GM23338 (cell line): ENCODE data around the gene FAM162A. TPM values are rescaled to one million over a fixed set of nuclear protein-coding genes. Genes with fewer than 3 reads are reported as not detected.

Experiments
- ATAC-seq: fragments of 200-7000 bp; cut with Tn5 transposase; 3 replicates; pipeline ENCODE4 v1.9.1; 2020
- DNase-seq: peaks from one replicate; pipeline ENCODE4 v3.0.0-alpha.2; 2015; ENCODE audit warnings: low spot score
- H2AFZ ChIP-seq: fragments of 200-600 bp; sonication (generic); 2 replicates; pipeline ENCODE4 v1.8.0; 2016; ENCODE audit warnings: antibody characterized with exemption, mild to moderate bottlenecking, moderate library complexity
- H3F3A ChIP-seq: fragments of 200-600 bp; sonication (generic); replicated peaks from 2 replicates; pipeline ENCODE4 v1.8.0; 2017; ENCODE audit warnings: antibody characterized with exemption, mixed run types, low read depth
- H3K27ac ChIP-seq: fragments of 200-600 bp; sonication (generic); 2 replicates; pipeline ENCODE4 v1.6.1; 2016; ENCODE audit warnings: low read depth
- H3K27me3 ChIP-seq: fragments of 200-600 bp; sonication (generic); 2 replicates; pipeline ENCODE4 v1.8.0; 2016; ENCODE audit warnings: mild to moderate bottlenecking, mixed run types, moderate library complexity; ENCODE audit not compliant: insufficient read depth
- H3K36me3 ChIP-seq: fragments of 200-600 bp; sonication (generic); 2 replicates; pipeline ENCODE4 v1.8.0; 2016; ENCODE audit warnings: mild to moderate bottlenecking; ENCODE audit not compliant: insufficient read depth
- H3K4me1 ChIP-seq: fragments of 200-600 bp; sonication (generic); 2 replicates; pipeline ENCODE4 v1.8.0; 2016; ENCODE audit warnings: mild to moderate bottlenecking, moderate library complexity; ENCODE audit not compliant: insufficient read depth
- H3K4me2 ChIP-seq: fragments of 200-600 bp; sonication (generic); 2 replicates; pipeline ENCODE4 v1.7.1; 2017; ENCODE audit warnings: mixed run types
- H3K4me3 ChIP-seq: fragments of 200-600 bp; sonication (generic); 2 replicates; pipeline ENCODE4 v1.6.1; 2016; ENCODE audit warnings: mixed run types
- H3K79me2 ChIP-seq: fragments of 200-600 bp; sonication (generic); replicated peaks from 2 replicates; pipeline ENCODE4 v1.8.0; 2017; ENCODE audit warnings: mild to moderate bottlenecking; ENCODE audit not compliant: insufficient read depth
- H3K9me2 ChIP-seq: fragments of 200-600 bp; sonication (generic); 2 replicates; pipeline ENCODE4 v1.8.0; 2017; ENCODE audit not compliant: insufficient read depth
- H4K20me1 ChIP-seq: fragments of 200-600 bp; sonication (generic); replicated peaks from 2 replicates; pipeline ENCODE4 v1.8.0; 2017; ENCODE audit warnings: mild to moderate bottlenecking; ENCODE audit not compliant: insufficient read depth
- H3K27ac Mint-ChIP-seq: 2 replicates; pipeline ENCODE4 v1.8.0; 2020; ENCODE audit warnings: inconsistent platforms, mild to moderate bottlenecking, moderate library complexity, mixed read lengths
- H3K27me3 Mint-ChIP-seq: 3 replicates; pipeline ENCODE4 v1.8.0; 2022; ENCODE audit warnings: low read depth, mild to moderate bottlenecking, moderate library complexity, mixed read lengths, inconsistent platforms; ENCODE audit not compliant: insufficient read depth, poor library complexity
- H3K36me3 Mint-ChIP-seq: 3 replicates; pipeline ENCODE4 v1.8.0; 2021; ENCODE audit warnings: low read depth, mild to moderate bottlenecking, inconsistent platforms, moderate library complexity, mixed read lengths
- H3K4me1 Mint-ChIP-seq: 3 replicates; pipeline ENCODE4 v1.8.0; 2020; ENCODE audit warnings: mild to moderate bottlenecking, inconsistent platforms, mixed read lengths
- H3K4me3 Mint-ChIP-seq: 3 replicates; pipeline ENCODE4 v1.8.0; 2021; ENCODE audit warnings: moderate library complexity, mild to moderate bottlenecking, inconsistent platforms, mixed read lengths
- H3K9me3 Mint-ChIP-seq: 3 replicates; pipeline ENCODE4 v1.8.0; 2020; ENCODE audit warnings: moderate library complexity, mild to moderate bottlenecking, inconsistent platforms, mixed read lengths
- CREB1 ChIP-seq: fragments of 250-450 bp; sonication (Bioruptor Pico); IDR thresholded peaks from 2 replicates; pipeline ENCODE4 v1.5.0; 2020; ENCODE audit warnings: low read depth, mild to moderate bottlenecking, moderate library complexity
- EZH2 ChIP-seq: fragments of 200-600 bp; sonication (generic); IDR thresholded peaks from one replicate; pipeline ENCODE4 v1.8.0; 2017; ENCODE audit warnings: antibody characterized with exemption, mild to moderate bottlenecking, low read depth; ENCODE audit not compliant: unreplicated experiment
- EZH2phosphoT487 ChIP-seq: fragments of 200-600 bp; sonication (generic); IDR thresholded peaks from one replicate; pipeline ENCODE4 v1.8.1; 2018; ENCODE audit warnings: antibody characterized with exemption; ENCODE audit not compliant: unreplicated experiment
- JUNB ChIP-seq: IDR thresholded peaks from one replicate; pipeline ENCODE4 v1.6.1; 2016; ENCODE audit warnings: antibody characterized with exemption; ENCODE audit not compliant: unreplicated experiment
- NANOG ChIP-seq: IDR thresholded peaks from 2 replicates; pipeline ENCODE4 v1.6.1; 2016; ENCODE audit warnings: antibody characterized with exemption, borderline replicate concordance
- POLR2AphosphoS5 ChIP-seq: IDR thresholded peaks from 2 replicates; pipeline ENCODE4 v1.6.1; 2016; ENCODE audit warnings: antibody characterized with exemption, low read depth
- STAT1 ChIP-seq: IDR thresholded peaks from one replicate; pipeline ENCODE4 v1.6.1; 2016; ENCODE audit warnings: antibody characterized with exemption; ENCODE audit not compliant: unreplicated experiment
- ZNF114 ChIP-seq: fragments of 250-450 bp; sonication (Bioruptor Pico); IDR thresholded peaks from 2 replicates; pipeline ENCODE4 v1.5.0; 2020; ENCODE audit warnings: mild to moderate bottlenecking, moderate library complexity
- ZNF331 ChIP-seq: fragments of 250-450 bp; sonication (Bioruptor Pico); IDR thresholded peaks from 2 replicates; pipeline ENCODE4 v1.5.0; 2020; ENCODE audit warnings: low read depth, mild to moderate bottlenecking, moderate library complexity
- polyA plus RNA-seq: library from polyadenylated mRNA; unstranded; fragments of >200 nt; fragmentation: Nextera tagmentation; extraction: Ambion mirVana; gene quantifications from 2 replicates; pipeline ENCODE4 v1.2.1, GENCODE V29; 2016
- total RNA-seq: library from RNA; depleted of rRNA; stranded (reverse); fragments of >200 nt; shearing (Covaris generic); gene quantifications from 2 replicates; pipeline ENCODE4 v1.2.3, GENCODE V29; 2014
- TF ChIP-seq, protein P1 (sequence below): fragments of 250-450 bp; sonication (Bioruptor Pico); IDR thresholded peaks from 2 replicates; pipeline ENCODE4 v1.5.0; 2020; ENCODE audit warnings: mild to moderate bottlenecking, moderate library complexity
- TF ChIP-seq, protein P2 (sequence below): IDR thresholded peaks from 2 replicates; pipeline ENCODE4 v1.6.1; 2016; ENCODE audit warnings: antibody characterized with exemption
- TF ChIP-seq, protein P3 (sequence below), 2 experiments: fragments of 200-600 bp in 1 of 2; sonication (generic) in 1 of 2; conservative IDR thresholded peaks; 2 replicates each; pipeline versions ENCODE4 v1.5.1 to v1.6.1; 2016 to 2017; ENCODE audit warnings: antibody characterized with exemption in 2 of 2, low read depth in 2 of 2, mild to moderate bottlenecking in 2 of 2, moderate library complexity in 1 of 2
- TF ChIP-seq, protein P4 (sequence below): IDR thresholded peaks from one replicate; pipeline ENCODE4 v1.6.1; 2018; ENCODE audit warnings: antibody characterized with exemption; ENCODE audit not compliant: unreplicated experiment

Gene FAM162A
- total and polyA plus RNA-seq, 2 experiments from 2014 or later: 35.9 to 234 TPM

DNA sequence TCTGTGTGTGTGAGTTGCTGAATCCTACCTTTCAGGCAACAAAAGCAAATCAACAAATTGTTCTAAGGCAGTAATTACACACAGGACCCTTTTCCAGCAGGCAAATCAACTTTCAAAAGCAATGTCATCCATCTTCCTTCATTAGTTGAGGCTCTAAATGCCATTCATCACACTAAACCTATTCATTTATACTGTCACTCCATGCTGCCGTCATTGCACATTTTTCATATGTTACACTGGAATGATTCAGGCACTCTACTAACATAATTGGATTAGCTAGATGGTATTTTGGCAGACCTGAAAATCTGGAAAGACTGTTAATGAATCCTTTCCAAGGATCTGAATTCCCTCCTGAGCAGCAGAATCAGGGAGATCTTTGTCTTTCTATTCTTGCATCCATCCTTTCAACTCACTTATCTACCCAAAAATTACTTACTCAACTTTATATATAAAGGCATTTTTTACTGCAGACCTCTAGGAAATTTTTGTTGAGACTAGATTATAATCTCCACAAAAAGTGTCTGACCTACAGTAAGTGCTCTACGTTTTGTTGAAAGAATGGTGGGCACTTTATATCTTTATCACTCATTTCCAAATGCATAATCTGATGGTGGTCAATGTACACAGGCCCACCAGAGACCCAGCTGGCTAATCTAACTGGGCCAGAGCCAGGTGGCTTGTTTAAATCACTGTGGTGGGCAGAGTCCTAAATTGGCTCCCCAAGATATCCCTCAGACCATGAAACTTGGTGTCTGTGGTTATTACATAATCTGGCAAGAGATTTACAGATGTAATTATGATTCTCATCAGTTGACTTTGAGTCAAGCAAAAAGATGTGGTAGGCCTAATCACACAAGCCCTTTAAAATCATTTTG, 25.9 kb upstream of the FAM162A start:
- H4K20me1 ChIP-seq: no peaks in the 10 kb centered on the region
- H3K27me3 ChIP-seq: no peaks in the 10 kb centered on the region
- no peaks in the 10 kb centered on the region for H3K9me2 ChIP-seq
- peaks cover 3% of the 10 kb centered on the region; the same call in 1 of the 2 replicates for H3K36me3 ChIP-seq
- no peak overlapping the region for H3K4me2 ChIP-seq
- Mint-ChIP-seq H3K4me1 (peaks cover under 1% of the 10 kb centered on the region; the same call in 2 of the 3 replicates), H3K27me3 (peaks cover 5% of the 10 kb centered on the region), H3K36me3 (peaks cover 25% of the 10 kb centered on the region), H3K9me3 (no peaks in the 10 kb centered on the region), H3K27ac (peak overlapping the region; percentile 39; the same call in 1 of the 2 replicates), H3K4me3 (no peak overlapping the region)
- TF ChIP-seq ZNF114 (CRISPR knock-in tag) (no peak), STAT1 (no peak), JUNB (no peak), CREB1 (no peak), POLR2AphosphoS5 (no peak), ZNF331 (CRISPR knock-in tag) (no peak), NANOG (no peak), EZH2 (no peak), EZH2phosphoT487 (no peak)
- TF ChIP-seq, protein P1, sequence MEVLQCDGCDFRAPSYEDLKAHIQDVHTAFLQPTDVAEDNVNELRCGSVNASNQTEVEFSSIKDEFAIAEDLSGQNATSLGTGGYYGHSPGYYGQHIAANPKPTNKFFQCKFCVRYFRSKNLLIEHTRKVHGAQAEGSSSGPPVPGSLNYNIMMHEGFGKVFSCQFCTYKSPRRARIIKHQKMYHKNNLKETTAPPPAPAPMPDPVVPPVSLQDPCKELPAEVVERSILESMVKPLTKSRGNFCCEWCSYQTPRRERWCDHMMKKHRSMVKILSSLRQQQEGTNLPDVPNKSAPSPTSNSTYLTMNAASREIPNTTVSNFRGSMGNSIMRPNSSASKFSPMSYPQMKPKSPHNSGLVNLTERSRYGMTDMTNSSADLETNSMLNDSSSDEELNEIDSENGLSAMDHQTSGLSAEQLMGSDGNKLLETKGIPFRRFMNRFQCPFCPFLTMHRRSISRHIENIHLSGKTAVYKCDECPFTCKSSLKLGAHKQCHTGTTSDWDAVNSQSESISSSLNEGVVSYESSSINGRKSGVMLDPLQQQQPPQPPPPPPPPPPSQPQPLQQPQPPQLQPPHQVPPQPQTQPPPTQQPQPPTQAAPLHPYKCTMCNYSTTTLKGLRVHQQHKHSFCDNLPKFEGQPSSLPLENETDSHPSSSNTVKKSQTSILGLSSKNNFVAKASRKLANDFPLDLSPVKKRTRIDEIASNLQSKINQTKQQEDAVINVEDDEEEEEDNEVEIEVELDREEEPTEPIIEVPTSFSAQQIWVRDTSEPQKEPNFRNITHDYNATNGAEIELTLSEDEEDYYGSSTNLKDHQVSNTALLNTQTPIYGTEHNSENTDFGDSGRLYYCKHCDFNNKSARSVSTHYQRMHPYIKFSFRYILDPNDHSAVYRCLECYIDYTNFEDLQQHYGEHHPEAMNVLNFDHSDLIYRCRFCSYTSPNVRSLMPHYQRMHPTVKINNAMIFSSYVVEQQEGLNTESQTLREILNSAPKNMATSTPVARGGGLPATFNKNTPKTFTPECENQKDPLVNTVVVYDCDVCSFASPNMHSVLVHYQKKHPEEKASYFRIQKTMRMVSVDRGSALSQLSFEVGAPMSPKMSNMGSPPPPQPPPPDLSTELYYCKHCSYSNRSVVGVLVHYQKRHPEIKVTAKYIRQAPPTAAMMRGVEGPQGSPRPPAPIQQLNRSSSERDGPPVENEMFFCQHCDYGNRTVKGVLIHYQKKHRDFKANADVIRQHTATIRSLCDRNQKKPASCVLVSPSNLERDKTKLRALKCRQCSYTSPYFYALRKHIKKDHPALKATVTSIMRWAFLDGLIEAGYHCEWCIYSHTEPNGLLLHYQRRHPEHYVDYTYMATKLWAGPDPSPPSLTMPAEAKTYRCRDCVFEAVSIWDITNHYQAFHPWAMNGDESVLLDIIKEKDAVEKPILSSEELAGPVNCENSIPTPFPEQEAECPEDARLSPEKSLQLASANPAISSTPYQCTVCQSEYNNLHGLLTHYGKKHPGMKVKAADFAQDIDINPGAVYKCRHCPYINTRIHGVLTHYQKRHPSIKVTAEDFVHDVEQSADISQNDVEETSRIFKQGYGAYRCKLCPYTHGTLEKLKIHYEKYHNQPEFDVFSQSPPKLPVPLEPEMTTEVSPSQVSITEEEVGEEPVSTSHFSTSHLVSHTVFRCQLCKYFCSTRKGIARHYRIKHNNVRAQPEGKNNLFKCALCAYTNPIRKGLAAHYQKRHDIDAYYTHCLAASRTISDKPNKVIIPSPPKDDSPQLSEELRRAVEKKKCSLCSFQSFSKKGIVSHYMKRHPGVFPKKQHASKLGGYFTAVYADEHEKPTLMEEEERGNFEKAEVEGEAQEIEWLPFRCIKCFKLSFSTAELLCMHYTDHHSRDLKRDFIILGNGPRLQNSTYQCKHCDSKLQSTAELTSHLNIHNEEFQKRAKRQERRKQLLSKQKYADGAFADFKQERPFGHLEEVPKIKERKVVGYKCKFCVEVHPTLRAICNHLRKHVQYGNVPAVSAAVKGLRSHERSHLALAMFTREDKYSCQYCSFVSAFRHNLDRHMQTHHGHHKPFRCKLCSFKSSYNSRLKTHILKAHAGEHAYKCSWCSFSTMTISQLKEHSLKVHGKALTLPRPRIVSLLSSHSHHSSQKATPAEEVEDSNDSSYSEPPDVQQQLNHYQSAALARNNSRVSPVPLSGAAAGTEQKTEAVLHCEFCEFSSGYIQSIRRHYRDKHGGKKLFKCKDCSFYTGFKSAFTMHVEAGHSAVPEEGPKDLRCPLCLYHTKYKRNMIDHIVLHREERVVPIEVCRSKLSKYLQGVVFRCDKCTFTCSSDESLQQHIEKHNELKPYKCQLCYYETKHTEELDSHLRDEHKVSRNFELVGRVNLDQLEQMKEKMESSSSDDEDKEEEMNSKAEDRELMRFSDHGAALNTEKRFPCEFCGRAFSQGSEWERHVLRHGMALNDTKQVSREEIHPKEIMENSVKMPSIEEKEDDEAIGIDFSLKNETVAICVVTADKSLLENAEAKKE (CRISPR knock-in tag): no peak
- TF ChIP-seq, protein P2, sequence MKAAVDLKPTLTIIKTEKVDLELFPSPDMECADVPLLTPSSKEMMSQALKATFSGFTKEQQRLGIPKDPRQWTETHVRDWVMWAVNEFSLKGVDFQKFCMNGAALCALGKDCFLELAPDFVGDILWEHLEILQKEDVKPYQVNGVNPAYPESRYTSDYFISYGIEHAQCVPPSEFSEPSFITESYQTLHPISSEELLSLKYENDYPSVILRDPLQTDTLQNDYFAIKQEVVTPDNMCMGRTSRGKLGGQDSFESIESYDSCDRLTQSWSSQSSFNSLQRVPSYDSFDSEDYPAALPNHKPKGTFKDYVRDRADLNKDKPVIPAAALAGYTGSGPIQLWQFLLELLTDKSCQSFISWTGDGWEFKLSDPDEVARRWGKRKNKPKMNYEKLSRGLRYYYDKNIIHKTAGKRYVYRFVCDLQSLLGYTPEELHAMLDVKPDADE: no peak
- TF ChIP-seq, protein P3, sequence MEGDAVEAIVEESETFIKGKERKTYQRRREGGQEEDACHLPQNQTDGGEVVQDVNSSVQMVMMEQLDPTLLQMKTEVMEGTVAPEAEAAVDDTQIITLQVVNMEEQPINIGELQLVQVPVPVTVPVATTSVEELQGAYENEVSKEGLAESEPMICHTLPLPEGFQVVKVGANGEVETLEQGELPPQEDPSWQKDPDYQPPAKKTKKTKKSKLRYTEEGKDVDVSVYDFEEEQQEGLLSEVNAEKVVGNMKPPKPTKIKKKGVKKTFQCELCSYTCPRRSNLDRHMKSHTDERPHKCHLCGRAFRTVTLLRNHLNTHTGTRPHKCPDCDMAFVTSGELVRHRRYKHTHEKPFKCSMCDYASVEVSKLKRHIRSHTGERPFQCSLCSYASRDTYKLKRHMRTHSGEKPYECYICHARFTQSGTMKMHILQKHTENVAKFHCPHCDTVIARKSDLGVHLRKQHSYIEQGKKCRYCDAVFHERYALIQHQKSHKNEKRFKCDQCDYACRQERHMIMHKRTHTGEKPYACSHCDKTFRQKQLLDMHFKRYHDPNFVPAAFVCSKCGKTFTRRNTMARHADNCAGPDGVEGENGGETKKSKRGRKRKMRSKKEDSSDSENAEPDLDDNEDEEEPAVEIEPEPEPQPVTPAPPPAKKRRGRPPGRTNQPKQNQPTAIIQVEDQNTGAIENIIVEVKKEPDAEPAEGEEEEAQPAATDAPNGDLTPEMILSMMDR (conservative IDR thresholded peaks at IDR 0.05; ENCODE audit: low read depth in 2 of 2): no peak
- TF ChIP-seq, protein P4, sequence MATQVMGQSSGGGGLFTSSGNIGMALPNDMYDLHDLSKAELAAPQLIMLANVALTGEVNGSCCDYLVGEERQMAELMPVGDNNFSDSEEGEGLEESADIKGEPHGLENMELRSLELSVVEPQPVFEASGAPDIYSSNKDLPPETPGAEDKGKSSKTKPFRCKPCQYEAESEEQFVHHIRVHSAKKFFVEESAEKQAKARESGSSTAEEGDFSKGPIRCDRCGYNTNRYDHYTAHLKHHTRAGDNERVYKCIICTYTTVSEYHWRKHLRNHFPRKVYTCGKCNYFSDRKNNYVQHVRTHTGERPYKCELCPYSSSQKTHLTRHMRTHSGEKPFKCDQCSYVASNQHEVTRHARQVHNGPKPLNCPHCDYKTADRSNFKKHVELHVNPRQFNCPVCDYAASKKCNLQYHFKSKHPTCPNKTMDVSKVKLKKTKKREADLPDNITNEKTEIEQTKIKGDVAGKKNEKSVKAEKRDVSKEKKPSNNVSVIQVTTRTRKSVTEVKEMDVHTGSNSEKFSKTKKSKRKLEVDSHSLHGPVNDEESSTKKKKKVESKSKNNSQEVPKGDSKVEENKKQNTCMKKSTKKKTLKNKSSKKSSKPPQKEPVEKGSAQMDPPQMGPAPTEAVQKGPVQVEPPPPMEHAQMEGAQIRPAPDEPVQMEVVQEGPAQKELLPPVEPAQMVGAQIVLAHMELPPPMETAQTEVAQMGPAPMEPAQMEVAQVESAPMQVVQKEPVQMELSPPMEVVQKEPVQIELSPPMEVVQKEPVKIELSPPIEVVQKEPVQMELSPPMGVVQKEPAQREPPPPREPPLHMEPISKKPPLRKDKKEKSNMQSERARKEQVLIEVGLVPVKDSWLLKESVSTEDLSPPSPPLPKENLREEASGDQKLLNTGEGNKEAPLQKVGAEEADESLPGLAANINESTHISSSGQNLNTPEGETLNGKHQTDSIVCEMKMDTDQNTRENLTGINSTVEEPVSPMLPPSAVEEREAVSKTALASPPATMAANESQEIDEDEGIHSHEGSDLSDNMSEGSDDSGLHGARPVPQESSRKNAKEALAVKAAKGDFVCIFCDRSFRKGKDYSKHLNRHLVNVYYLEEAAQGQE: no peak
- H3K27ac ChIP-seq: no peak overlapping the region
- no peaks in the 10 kb centered on the region for H3K79me2 ChIP-seq
- ATAC-seq (no peak), DNase-seq (no peak)
- H3K4me1 ChIP-seq: no peaks in the 10 kb centered on the region
- H3K4me3 ChIP-seq: no peak overlapping the region
- no peak overlapping the region for H2AFZ ChIP-seq
- H3F3A ChIP-seq: no peaks in the 10 kb centered on the region
